Upper lobe of left lung (tissue), 6 donors: ENCODE measurements around the gene ODAD2. TPM values are rescaled to one million over a fixed set of nuclear protein-coding genes. Genes with fewer than 3 reads are reported as not detected.

Experiments used
- ATAC-seq, 2 donors: fragments of 200-7000 bp; cut with Tn5 transposase; one replicate each; pipeline ENCODE4 v1.9.1; 2022; ENCODE audit warnings: mild to moderate bottlenecking in 2 of 2, moderate library complexity in 2 of 2; ENCODE audit not compliant: low FRiP score in 2 of 2
- DNase-seq, 2 donors: peaks; one replicate each; pipeline ENCODE4 v3.0.0-alpha.2; 2019 to 2020
- H3K27ac ChIP-seq, 4 donors: fragments of 200-600 bp; sonication (generic); one replicate each; pipeline ENCODE4 v1.5.1; 2016 to 2019
- H3K27me3 ChIP-seq, 4 donors: fragments of 200-600 bp; sonication (generic); one replicate each; pipeline ENCODE4 v1.5.1; 2017 to 2019
- H3K36me3 ChIP-seq, 4 donors: fragments of 200-600 bp; sonication (generic); one replicate each; pipeline ENCODE4 v1.5.1; 2016 to 2019
- H3K4me1 ChIP-seq, 4 donors: fragments of 200-600 bp; sonication (generic); one replicate each; pipeline ENCODE4 v1.5.1; 2018 to 2019
- H3K4me3 ChIP-seq, 4 donors: fragments of 200-600 bp; sonication (generic); one replicate each; pipeline ENCODE4 v1.5.1; 2017 to 2019; ENCODE audit warnings: mild to moderate bottlenecking in 2 of 4, moderate library complexity in 1 of 4
- H3K9me3 ChIP-seq, 4 donors: fragments of 200-600 bp; sonication (generic); one replicate each; pipeline ENCODE4 v1.5.1; 2018 to 2019
- EP300 ChIP-seq, 4 donors: sonication (generic); formaldehyde crosslinking; IDR thresholded peaks; one replicate each; pipeline ENCODE4 v1.5.1; 2017; ENCODE audit warnings: antibody characterized with exemption in 4 of 4, control low read depth in 2 of 4
- POLR2A ChIP-seq, 4 donors: fragments of 450-650 bp; IDR thresholded peaks; one replicate each; pipeline ENCODE4 v1.5.1; 2016 to 2017; ENCODE audit warnings: antibody characterized with exemption in 4 of 4, mild to moderate bottlenecking in 2 of 4
- POLR2AphosphoS5 ChIP-seq, 2 donors: sonication (generic); formaldehyde crosslinking; IDR thresholded peaks; one replicate each; pipeline ENCODE4 v1.5.1; 2017; ENCODE audit warnings: antibody characterized with exemption in 2 of 2
- WGBS, 2 donors: methylation state at CpG; one replicate each; pipeline ENCODE4 v1.1.5; 2017 to 2018; 5-methylcytosine and 5-hydroxymethylcytosine counted together
- total RNA-seq, 6 donors: library from RNA; depleted of rRNA in 4 of 6; stranded (reverse); fragments of >200 nt in 4 of 6; gene quantifications; one replicate each; pipeline versions ENCODE4 v1.1.0 to v1.2.1, GENCODE V29; 2016 to 2021
- TF ChIP-seq, protein P1 (sequence below), 6 experiments: fragments of 450-650 bp in 4 of 6; fragments of 200-600 bp in 2 of 6; sonication (generic) in 2 of 6; IDR thresholded peaks; one replicate each; pipeline ENCODE4 v1.5.1; 2016 to 2019; ENCODE audit warnings: antibody characterized with exemption in 6 of 6
- donor health status: DM: no; HTN: no; CAD: no; lungs with moderate emphysema.
- donor health status: DM: no; HTN: yes; CAD: no; lungs with severe emphysema.

Gene ODAD2
- total RNA-seq, 6 donors from 2014 or later = 0.43 to 19.3 (median 3.5) TPM

DNA sequence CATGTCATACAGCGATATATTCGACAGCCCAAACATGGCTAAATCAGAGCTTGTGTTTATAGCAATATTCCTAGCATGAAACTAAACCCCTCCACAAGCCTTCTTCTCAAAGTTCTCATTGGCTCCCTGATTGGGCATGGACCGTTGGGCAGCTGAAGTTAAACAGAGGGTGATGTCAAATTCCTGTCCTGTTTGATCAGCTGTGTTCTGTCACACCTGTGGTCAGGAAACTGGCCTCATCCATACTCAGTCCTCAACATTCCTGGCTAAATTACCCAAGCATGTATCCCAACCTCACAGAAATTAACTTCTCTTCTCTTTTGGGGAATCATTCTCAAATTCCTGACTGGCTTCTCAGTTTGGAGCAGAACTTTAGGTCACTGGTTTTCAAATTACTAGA, 107.9 kb downstream of the ODAD2 start:
- H3K4me1 ChIP-seq = no peaks in the 10 kb centered on the region
- ATAC-seq = no peak

DNA sequence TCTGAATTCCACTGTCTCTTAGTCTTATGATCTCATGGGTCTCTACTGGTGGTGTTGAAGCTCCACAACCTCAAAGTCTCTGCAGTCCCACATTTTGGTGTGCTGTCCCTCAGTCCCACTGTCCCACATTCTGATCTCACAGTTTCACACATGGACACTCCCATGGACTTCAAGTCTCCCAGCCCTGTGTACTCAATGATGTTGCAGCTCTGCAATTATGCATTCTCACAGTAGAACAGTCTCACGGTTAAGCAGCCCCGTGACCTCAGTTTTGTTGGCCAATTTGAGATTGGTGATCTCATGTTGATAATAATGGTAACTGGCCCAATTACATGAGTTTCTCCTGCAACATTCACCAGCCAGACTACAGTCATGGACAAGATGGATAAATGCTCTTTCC, 109.4 kb downstream of the ODAD2 start:
- WGBS, 2 donors = 100% methylated on average over 1 to 2 of the region's 2 CpGs
- DNase-seq (no peak), ATAC-seq (no peak)
- no peak overlapping the region for H3K4me3 ChIP-seq
- no peaks in the 10 kb centered on the region for H3K9me3 ChIP-seq
- no peak overlapping the region for H3K27ac ChIP-seq
- TF ChIP-seq EP300 (IDR thresholded peaks at IDR 0.05) (no peak), POLR2AphosphoS5 (IDR thresholded peaks at IDR 0.05) (no peak)
- TF ChIP-seq, protein P1, sequence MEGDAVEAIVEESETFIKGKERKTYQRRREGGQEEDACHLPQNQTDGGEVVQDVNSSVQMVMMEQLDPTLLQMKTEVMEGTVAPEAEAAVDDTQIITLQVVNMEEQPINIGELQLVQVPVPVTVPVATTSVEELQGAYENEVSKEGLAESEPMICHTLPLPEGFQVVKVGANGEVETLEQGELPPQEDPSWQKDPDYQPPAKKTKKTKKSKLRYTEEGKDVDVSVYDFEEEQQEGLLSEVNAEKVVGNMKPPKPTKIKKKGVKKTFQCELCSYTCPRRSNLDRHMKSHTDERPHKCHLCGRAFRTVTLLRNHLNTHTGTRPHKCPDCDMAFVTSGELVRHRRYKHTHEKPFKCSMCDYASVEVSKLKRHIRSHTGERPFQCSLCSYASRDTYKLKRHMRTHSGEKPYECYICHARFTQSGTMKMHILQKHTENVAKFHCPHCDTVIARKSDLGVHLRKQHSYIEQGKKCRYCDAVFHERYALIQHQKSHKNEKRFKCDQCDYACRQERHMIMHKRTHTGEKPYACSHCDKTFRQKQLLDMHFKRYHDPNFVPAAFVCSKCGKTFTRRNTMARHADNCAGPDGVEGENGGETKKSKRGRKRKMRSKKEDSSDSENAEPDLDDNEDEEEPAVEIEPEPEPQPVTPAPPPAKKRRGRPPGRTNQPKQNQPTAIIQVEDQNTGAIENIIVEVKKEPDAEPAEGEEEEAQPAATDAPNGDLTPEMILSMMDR (IDR thresholded peaks at IDR 0.05) = no peak
- H3K36me3 ChIP-seq = no peaks in the 10 kb centered on the region
- no peaks in the 10 kb centered on the region for H3K4me1 ChIP-seq
- H3K27me3 ChIP-seq = no peaks in the 10 kb centered on the region

More for the DNA sequence above, 107.9 kb downstream of the ODAD2 start:
- Histone ChIP-seq H3K27me3 (no peaks in the 10 kb centered on the region), H3K4me3 (no peak overlapping the region), H3K36me3 (no peaks in the 10 kb centered on the region), H3K9me3 (no peaks in the 10 kb centered on the region), H3K27ac (no peak overlapping the region)
- TF ChIP-seq EP300 (IDR thresholded peaks at IDR 0.05) (no peak), POLR2AphosphoS5 (IDR thresholded peaks at IDR 0.05) (no peak), POLR2A (IDR thresholded peaks at IDR 0.05) (no peak)
- TF ChIP-seq, protein P1 (IDR thresholded peaks at IDR 0.05) = no peak
- 75 to 81% methylated on average over 3 of the region's 3 CpGs for WGBS, 2 donors
- DNase-seq = no peak

DNA sequence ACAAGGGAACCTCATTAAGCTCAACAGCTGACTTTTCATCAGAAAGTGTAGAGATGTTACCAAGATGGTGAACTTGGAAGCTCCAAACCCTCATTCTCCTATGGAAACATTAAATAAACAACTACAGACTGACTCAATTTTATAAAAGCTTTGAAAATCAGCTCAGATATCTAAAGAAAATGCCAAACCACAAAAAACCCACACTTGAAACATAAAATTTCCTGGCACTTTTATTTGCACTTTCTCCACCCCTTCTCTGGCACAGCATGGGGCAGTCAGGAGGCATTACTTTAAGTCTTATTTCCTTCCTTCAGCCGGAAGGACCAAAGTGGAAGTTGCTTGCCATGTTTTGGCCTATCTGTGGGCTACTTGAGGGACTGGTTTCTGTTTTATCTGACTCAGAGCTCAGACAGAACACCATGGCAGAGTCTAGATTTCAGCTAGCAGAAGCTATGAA, 114.7 kb downstream of the ODAD2 start:
- no peak for TF ChIP-seq POLR2A (IDR thresholded peaks at IDR 0.05)
- 38 to 65% methylated on average over 1 of the region's 1 CpG for WGBS, 2 donors
- H3K4me3 ChIP-seq = no peak overlapping the region
- no peaks in the 10 kb centered on the region for H3K4me1 ChIP-seq
- no peaks in the 10 kb centered on the region for H3K27me3 ChIP-seq
- H3K27ac ChIP-seq = no peak overlapping the region
- no peaks in the 10 kb centered on the region for H3K9me3 ChIP-seq
- DNase-seq (no peak), ATAC-seq (no peak)
- H3K36me3 ChIP-seq = no peaks in the 10 kb centered on the region

GRCh38 chr10:27878281-27878680, 120.6 kb downstream of the ODAD2 start:
- Histone ChIP-seq H3K36me3 (no peaks in the 10 kb centered on the region), H3K27me3 (no peaks in the 10 kb centered on the region), H3K9me3 (no peaks in the 10 kb centered on the region), H3K4me1 (no peaks in the 10 kb centered on the region), H3K27ac (no peak overlapping the region), H3K4me3 (no peak overlapping the region)
- TF ChIP-seq POLR2A (IDR thresholded peaks at IDR 0.05) = no peak
- TF ChIP-seq, protein P1 (IDR thresholded peaks at IDR 0.05) = no peak
- no peak for TF ChIP-seq POLR2AphosphoS5 (IDR thresholded peaks at IDR 0.05)
- TF ChIP-seq EP300 (IDR thresholded peaks at IDR 0.05) = no peak
- ATAC-seq (no peak), DNase-seq (no peak)
- WGBS, 2 donors = 72 to 89% methylated on average over 4 of the region's 4 CpGs

GRCh38 chr10:27865221-27865635, 133.7 kb downstream of the ODAD2 start:
- H3K27me3 ChIP-seq = no peaks in the 10 kb centered on the region
- H3K36me3 ChIP-seq = no peaks in the 10 kb centered on the region
- no peak overlapping the region for H3K27ac ChIP-seq
- TF ChIP-seq EP300 (IDR thresholded peaks at IDR 0.05) = no peak
- TF ChIP-seq POLR2A (IDR thresholded peaks at IDR 0.05) = no peak
- TF ChIP-seq, protein P1 (IDR thresholded peaks at IDR 0.05) = no peak
- TF ChIP-seq POLR2AphosphoS5 (IDR thresholded peaks at IDR 0.05) = no peak
- no peaks in the 10 kb centered on the region for H3K9me3 ChIP-seq
- no peak overlapping the region for H3K4me3 ChIP-seq
- ATAC-seq = no peak
- DNase-seq = no peak
- H3K4me1 ChIP-seq = no peaks in the 10 kb centered on the region
